OCI-LY7 (cell line): ENCODE results near the gene RNF152. TPM values are rescaled to one million over a fixed set of nuclear protein-coding genes. Genes with fewer than 3 reads are reported as not detected.

Experiments used
- BruUV-seq: library from RNA; stranded (reverse); fragments of 400-500 nt; replicated peaks from 2 replicates; lab custom pipeline; 2021; lab: Mats Ljungman, UMichigan
- CTCF ChIA-PET: fragments of 300-600 bp; sonication (Branson Sonifier 250); formaldehyde crosslinking; loops from one replicate; lab custom pipeline; 2022; ENCODE audit warnings: antibody characterized with exemption; ENCODE audit not compliant: unreplicated experiment; lab: Charles Lee
- POLR2A ChIA-PET: fragments of 300-600 bp; sonication (Branson Sonifier 250); formaldehyde crosslinking; loops from one replicate; lab custom pipeline; 2022; ENCODE audit warnings: antibody characterized with exemption; lab: Charles Lee
- DNase-seq: peaks from one replicate; pipeline ENCODE4 v3.0.0-alpha.2; 2015; ENCODE audit warnings: low spot score
- H2AFZ ChIP-seq: fragments of 200-600 bp; sonication (generic), shearing (Covaris generic); 2 replicates; pipeline ENCODE4 v1.6.1; 2014; ENCODE audit warnings: mild to moderate bottlenecking, antibody characterized with exemption, low read length, moderate library complexity
- H3K27ac ChIP-seq: fragments of 200-600 bp; sonication (generic); 2 replicates; pipeline ENCODE4 v1.5.1; 2014; ENCODE audit warnings: mixed run types, low read depth, mild to moderate bottlenecking, moderate library complexity, low read length, inconsistent platforms; ENCODE audit not compliant: poor library complexity, severe bottlenecking
- H3K36me3 ChIP-seq: fragments of 200-600 bp; sonication (generic); 2 replicates; pipeline ENCODE4 v1.6.1; 2014; ENCODE audit warnings: mild to moderate bottlenecking, antibody characterized with exemption, low read length, moderate library complexity, mixed read lengths; ENCODE audit not compliant: insufficient read depth
- H3K4me1 ChIP-seq: fragments of 200-600 bp; sonication (generic); 2 replicates; pipeline ENCODE4 v1.5.1; 2014; ENCODE audit warnings: mild to moderate bottlenecking, low read length; ENCODE audit not compliant: insufficient read depth, poor library complexity, severe bottlenecking
- H3K4me2 ChIP-seq: fragments of 200-600 bp; sonication (generic); 2 replicates; pipeline ENCODE4 v1.6.1; 2014; ENCODE audit warnings: mild to moderate bottlenecking, low read length
- H3K4me3 ChIP-seq: fragments of 200-600 bp; sonication (generic); 2 replicates; pipeline ENCODE4 v1.5.1; 2014; ENCODE audit warnings: mild to moderate bottlenecking, low read depth, low read length; ENCODE audit not compliant: poor library complexity, severe bottlenecking
- H3K79me2 ChIP-seq: fragments of 200-600 bp; sonication (generic); 2 replicates; pipeline ENCODE4 v1.6.1; 2016; ENCODE audit warnings: low read depth, mild to moderate bottlenecking, low read length, moderate library complexity, mixed read lengths; ENCODE audit not compliant: insufficient read depth
- H3K9me2 ChIP-seq: fragments of 200-600 bp; sonication (generic); 2 replicates; pipeline ENCODE4 v1.6.1; 2016; ENCODE audit warnings: mild to moderate bottlenecking, low read length, mixed read lengths; ENCODE audit not compliant: insufficient read depth
- H3K9me3 ChIP-seq: fragments of 200-600 bp; sonication (generic); 2 replicates; pipeline ENCODE4 v1.6.1; 2014; ENCODE audit warnings: mild to moderate bottlenecking, mixed run types, low read length, mixed read lengths
- H4K20me1 ChIP-seq: fragments of 200-600 bp; sonication (generic); 2 replicates; pipeline ENCODE4 v1.6.1; 2014; ENCODE audit warnings: mild to moderate bottlenecking, antibody characterized with exemption, low read length, moderate library complexity, mixed read lengths; ENCODE audit not compliant: insufficient read depth
- EZH2phosphoT487 ChIP-seq: fragments of 200-600 bp; sonication (generic); IDR thresholded peaks from 2 replicates; pipeline ENCODE4 v1.6.1; 2018; ENCODE audit warnings: low read depth, borderline replicate concordance, mild to moderate bottlenecking, mixed run types, antibody characterized with exemption, low read length, moderate library complexity, mixed read lengths
- intact Hi-C: fragments of 100-400 bp; cut with micrococcal nuclease; formaldehyde crosslinking; loops from one replicate; pipeline ENCODE4 v1.10.0; 2022; ENCODE audit not compliant: unreplicated experiment
- total RNA-seq, 2 experiments: library from RNA; depleted of rRNA in 1 of 2; stranded (reverse); fragments of >200 nt in 1 of 2; shearing (Covaris generic) in 1 of 2; gene quantifications; 2 replicates each; pipeline ENCODE4 v1.2.3, GENCODE V29; 2014 to 2022
- TF ChIP-seq, protein P1 (sequence below): fragments of 200-600 bp; sonication (generic); conservative IDR thresholded peaks from 2 replicates; pipeline ENCODE4 v1.5.1; 2014; ENCODE audit warnings: mild to moderate bottlenecking, antibody characterized with exemption, low read length, moderate library complexity, mixed read lengths

The RNF152 gene
- total RNA-seq, 2 experiments from 2014 or later: not detected

DNA sequence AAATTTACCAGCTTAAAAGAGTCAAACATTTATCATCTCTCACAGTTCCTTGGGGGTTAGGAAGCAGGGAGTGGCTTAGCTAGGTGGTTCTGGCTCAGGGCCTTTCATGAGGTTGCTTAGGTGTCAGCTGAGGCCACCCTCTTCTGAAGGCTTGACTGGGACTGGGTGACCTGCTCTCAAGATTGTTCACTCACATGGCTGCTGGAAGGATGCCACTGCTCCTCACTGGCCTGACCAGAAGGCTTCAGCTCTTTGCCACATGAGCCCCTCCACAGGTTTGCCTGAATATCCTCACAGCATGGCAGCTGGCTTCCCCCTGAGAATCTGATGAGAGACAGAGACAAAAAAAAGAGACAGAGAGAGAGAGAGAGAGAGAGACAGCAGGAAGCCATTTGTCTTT is 17.3 kb upstream of the RNF152 start:
- CTCF ChIA-PET: no interaction called here
- no peaks in the 10 kb centered on the region for H3K36me3 ChIP-seq

DNA sequence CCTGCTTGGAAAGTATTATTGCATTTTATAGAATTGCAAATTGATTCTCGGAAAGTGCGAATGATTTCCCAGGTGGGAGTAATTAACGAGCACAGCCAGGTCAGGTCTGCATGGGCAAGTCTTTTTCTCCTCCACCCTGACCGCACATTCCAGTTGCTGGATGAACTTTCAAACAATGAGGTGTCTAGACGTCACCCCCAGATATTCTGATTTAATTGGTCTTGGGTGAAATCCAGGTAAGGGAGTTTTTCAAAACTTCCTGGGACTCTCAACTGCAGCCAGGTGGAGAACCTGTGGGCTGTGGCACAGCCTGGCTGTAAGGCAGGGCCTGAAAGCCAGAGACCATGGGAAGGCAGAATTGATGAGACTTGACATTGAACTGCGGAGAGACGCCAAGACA is 15.9 kb upstream of the RNF152 start:
- ChIA-PET POLR2A (no interaction called here), CTCF (no interaction called here)
- Histone ChIP-seq H3K4me2 (no peak overlapping the region), H4K20me1 (no peaks in the 10 kb centered on the region), H3K4me3 (no peak overlapping the region), H3K27ac (no peak overlapping the region), H3K9me3 (no peaks in the 10 kb centered on the region), H3K9me2 (no peaks in the 10 kb centered on the region), H3K79me2 (no peaks in the 10 kb centered on the region), H3K36me3 (no peaks in the 10 kb centered on the region), H3K4me1 (no peaks in the 10 kb centered on the region), H2AFZ (no peak overlapping the region)
- no TSS peak for BruUV-seq
- no peak for DNase-seq
- TF ChIP-seq EZH2phosphoT487: no peak
- TF ChIP-seq, protein P1, sequence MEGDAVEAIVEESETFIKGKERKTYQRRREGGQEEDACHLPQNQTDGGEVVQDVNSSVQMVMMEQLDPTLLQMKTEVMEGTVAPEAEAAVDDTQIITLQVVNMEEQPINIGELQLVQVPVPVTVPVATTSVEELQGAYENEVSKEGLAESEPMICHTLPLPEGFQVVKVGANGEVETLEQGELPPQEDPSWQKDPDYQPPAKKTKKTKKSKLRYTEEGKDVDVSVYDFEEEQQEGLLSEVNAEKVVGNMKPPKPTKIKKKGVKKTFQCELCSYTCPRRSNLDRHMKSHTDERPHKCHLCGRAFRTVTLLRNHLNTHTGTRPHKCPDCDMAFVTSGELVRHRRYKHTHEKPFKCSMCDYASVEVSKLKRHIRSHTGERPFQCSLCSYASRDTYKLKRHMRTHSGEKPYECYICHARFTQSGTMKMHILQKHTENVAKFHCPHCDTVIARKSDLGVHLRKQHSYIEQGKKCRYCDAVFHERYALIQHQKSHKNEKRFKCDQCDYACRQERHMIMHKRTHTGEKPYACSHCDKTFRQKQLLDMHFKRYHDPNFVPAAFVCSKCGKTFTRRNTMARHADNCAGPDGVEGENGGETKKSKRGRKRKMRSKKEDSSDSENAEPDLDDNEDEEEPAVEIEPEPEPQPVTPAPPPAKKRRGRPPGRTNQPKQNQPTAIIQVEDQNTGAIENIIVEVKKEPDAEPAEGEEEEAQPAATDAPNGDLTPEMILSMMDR: no peak
- intact Hi-C loops: loop anchor here (10.0 kb wide), 1 partner anchor 274 kb away; no protein-coding TSS in a partner anchor

More for the DNA sequence above, 17.3 kb upstream of the RNF152 start:
- POLR2A ChIA-PET: no interaction called here
- no peaks in the 10 kb centered on the region for H3K4me1 ChIP-seq
- no peak for DNase-seq
- H3K9me2 ChIP-seq: no peaks in the 10 kb centered on the region
- no peak overlapping the region for H3K4me3 ChIP-seq
- no TSS peak for BruUV-seq
- H3K9me3 ChIP-seq: no peaks in the 10 kb centered on the region
- H3K79me2 ChIP-seq: no peaks in the 10 kb centered on the region
- H3K4me2 ChIP-seq: no peak overlapping the region
- H3K27ac ChIP-seq: no peak overlapping the region
- intact Hi-C loops: no loop called here
- TF ChIP-seq, protein P1: no peak
- TF ChIP-seq EZH2phosphoT487: no peak
- no peaks in the 10 kb centered on the region for H4K20me1 ChIP-seq
- H2AFZ ChIP-seq: no peak overlapping the region

DNA sequence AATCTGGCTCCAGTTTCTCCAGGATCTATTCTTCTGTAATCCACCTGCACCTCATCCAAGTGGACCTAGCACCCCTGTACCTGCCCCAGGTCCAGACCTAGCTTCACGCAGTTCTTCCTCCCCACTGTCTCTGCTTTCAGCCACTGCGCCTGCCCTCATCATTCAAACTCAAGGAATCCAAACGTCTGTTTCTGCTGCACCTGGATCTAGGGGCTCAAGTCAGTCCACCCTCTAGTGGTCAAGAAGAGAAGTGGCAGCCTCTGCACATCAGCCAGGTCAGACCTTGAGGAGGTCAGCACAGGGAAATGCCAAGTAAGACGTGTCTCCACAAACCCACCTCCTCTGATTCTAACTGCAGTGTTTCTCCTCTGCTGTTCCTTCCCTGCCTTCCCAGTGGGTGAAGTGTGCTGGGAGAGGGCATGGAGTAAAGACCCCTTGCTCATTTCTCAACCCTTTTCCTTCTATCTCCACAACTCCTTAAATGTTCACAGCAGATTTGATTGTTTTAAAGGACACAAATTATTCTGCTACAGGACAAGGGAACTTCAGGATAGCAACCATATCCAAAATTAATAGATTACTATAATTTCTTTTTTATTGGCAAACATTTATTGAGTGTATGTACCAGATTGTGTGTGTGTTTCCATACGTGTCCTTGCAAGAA is 8.6 kb upstream of the RNF152 start:
- no peak for TF ChIP-seq EZH2phosphoT487
- TF ChIP-seq, protein P1: peak; percentile 74
- BruUV-seq: no TSS peak
- H3K9me3 ChIP-seq: no peaks in the 10 kb centered on the region
- no peaks in the 10 kb centered on the region for H3K9me2 ChIP-seq
- H3K36me3 ChIP-seq: no peaks in the 10 kb centered on the region
- peak; percentile 32 for DNase-seq
- no peak overlapping the region for H3K4me2 ChIP-seq
- H3K79me2 ChIP-seq: no peaks in the 10 kb centered on the region
- H3K4me1 ChIP-seq: no peaks in the 10 kb centered on the region
- H2AFZ ChIP-seq: no peak overlapping the region
- intact Hi-C loops: loop anchor here (10.0 kb wide), 1 partner anchor 267 kb away; no protein-coding TSS in a partner anchor
- ChIA-PET POLR2A (no interaction called here), CTCF (no interaction called here)
- H3K27ac ChIP-seq: no peak overlapping the region
- no peaks in the 10 kb centered on the region for H4K20me1 ChIP-seq
- no peak overlapping the region for H3K4me3 ChIP-seq
